Activated CD4-positive, alpha-beta T cell treated with anti-CD3 and anti-CD28 coated beads, Interleukin-2, amount 10 ng/mL, durations not matched to agents 7 days and 5 days (primary cell): ENCODE data around the gene CIC. TPM values are rescaled to one million over a fixed set of nuclear protein-coding genes. Genes with fewer than 3 reads are reported as not detected.
A peak's percentile ranks its signal among the peaks of the same experiment; 100 is the strongest.

ENCODE experiments used
- CTCF ChIA-PET: fragments of 350-600 bp; sonication (Branson Sonifier 250); formaldehyde crosslinking; loops from one replicate; lab custom pipeline; 2021; ENCODE audit warnings: antibody characterized with exemption; lab: Charles Lee
- POLR2A ChIA-PET: fragments of 350-600 bp; sonication (Branson Sonifier 250); formaldehyde crosslinking; loops from one replicate; lab custom pipeline; 2021; ENCODE audit warnings: antibody characterized with exemption; lab: Charles Lee
- DNase-seq: peaks from one replicate; pipeline ENCODE4 v3.0.0-alpha.2; 2020
- H3K27ac Mint-ChIP-seq: one replicate; pipeline ENCODE4 v1.8.0; 2021; ENCODE audit warnings: mild to moderate bottlenecking, moderate library complexity, mixed read lengths
- H3K27me3 Mint-ChIP-seq: one replicate; pipeline ENCODE4 v1.8.0; 2021; ENCODE audit warnings: mixed read lengths
- H3K36me3 Mint-ChIP-seq: one replicate; pipeline ENCODE4 v1.8.0; 2021; ENCODE audit warnings: low read depth, mixed read lengths
- H3K4me1 Mint-ChIP-seq: one replicate; pipeline ENCODE4 v1.8.0; 2021; ENCODE audit warnings: mixed read lengths
- H3K4me3 Mint-ChIP-seq: one replicate; pipeline ENCODE4 v1.8.0; 2021; ENCODE audit warnings: mild to moderate bottlenecking, moderate library complexity, mixed read lengths
- H3K9me3 Mint-ChIP-seq: one replicate; pipeline ENCODE4 v1.8.0; 2021; ENCODE audit warnings: mixed read lengths
- total RNA-seq, 2 experiments: library from RNA; stranded (reverse); gene quantifications; one replicate each; pipeline ENCODE4 v1.2.3, GENCODE V29; 2021

The CIC gene
- total RNA-seq, 2 experiments from 2014 or later, result 69.3 to 81.0 TPM

- Mint-ChIP-seq H3K36me3 (peaks cover 12% of the 10 kb centered on the region), H3K4me1 (peaks cover 46% of the 10 kb centered on the region), H3K27me3 (no peaks in the 10 kb centered on the region), H3K4me3 (no peak overlapping the region), H3K9me3 (no peaks in the 10 kb centered on the region), H3K27ac (no peak overlapping the region)
- DNase-seq, result peak; percentile 97
- ChIA-PET CTCF (interaction anchor here (1.7 kb wide), 1 partner anchor 13 kb away, joined by 6 read pairs; no protein-coding TSS in a partner anchor), POLR2A (interaction anchor here (0.9 kb wide), 1 partner anchor 371 kb away, joined by 5 read pairs; no protein-coding TSS in a partner anchor)
Measured at GRCh38 chr19:42283188-42284065, 14.4 kb downstream of the CIC start.

DNA sequence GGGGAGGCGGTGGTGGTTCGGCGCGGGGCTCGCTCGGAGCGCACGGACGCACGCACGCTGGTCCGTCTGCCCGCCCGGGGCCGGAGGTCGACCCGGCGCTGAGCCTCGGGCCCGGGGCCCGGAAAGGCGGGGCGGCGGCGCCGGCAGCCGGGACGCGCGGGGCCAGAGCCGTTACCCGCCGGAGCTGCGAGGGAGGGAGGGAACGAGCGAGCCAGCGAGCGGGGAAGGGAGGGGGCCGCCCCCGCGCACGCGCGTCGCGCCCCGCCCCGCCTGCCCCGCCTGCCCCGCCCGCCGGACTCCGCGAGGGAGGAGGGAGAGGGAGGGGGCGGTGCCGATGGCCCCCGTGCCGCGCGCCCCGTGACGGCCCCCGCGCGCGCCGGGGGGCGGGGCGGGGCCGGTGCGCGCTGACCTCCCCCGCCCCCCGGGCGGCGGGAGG lies 15.0 kb downstream of the CIC start:
- no peaks in the 10 kb centered on the region for H3K9me3 Mint-ChIP-seq
- H3K27ac Mint-ChIP-seq, result no peak overlapping the region
- ChIA-PET POLR2A (interaction anchor here (0.8 kb wide), 1 partner anchor 42 kb away, joined by 4 read pairs; the partner anchor contains the start of gene GSK3A), CTCF (no interaction called here)
- H3K36me3 Mint-ChIP-seq, result peaks cover 12% of the 10 kb centered on the region
- peak; percentile 83 for DNase-seq
- H3K4me1 Mint-ChIP-seq, result peaks cover 39% of the 10 kb centered on the region
- no peak overlapping the region for H3K4me3 Mint-ChIP-seq
- H3K27me3 Mint-ChIP-seq, result no peaks in the 10 kb centered on the region

GRCh38 chr19:42284591-42285341 lies 15.7 kb downstream of the CIC start:
- H3K4me3 Mint-ChIP-seq, result peak overlapping the region; percentile 86
- ChIA-PET POLR2A (interaction anchor here (0.6 to 0.8 kb wide), 2 partner anchors 42 to 150 kb away, joined by 4 to 6 read pairs; partner anchors contain the start of gene GSK3A), CTCF (no interaction called here)
- peaks cover 10% of the 10 kb centered on the region for H3K36me3 Mint-ChIP-seq
- H3K9me3 Mint-ChIP-seq, result no peaks in the 10 kb centered on the region
- peak overlapping the region; percentile 89 for H3K27ac Mint-ChIP-seq
- H3K27me3 Mint-ChIP-seq, result no peaks in the 10 kb centered on the region
- H3K4me1 Mint-ChIP-seq, result peaks cover 33% of the 10 kb centered on the region
- peak; percentile 27 for DNase-seq

DNA sequence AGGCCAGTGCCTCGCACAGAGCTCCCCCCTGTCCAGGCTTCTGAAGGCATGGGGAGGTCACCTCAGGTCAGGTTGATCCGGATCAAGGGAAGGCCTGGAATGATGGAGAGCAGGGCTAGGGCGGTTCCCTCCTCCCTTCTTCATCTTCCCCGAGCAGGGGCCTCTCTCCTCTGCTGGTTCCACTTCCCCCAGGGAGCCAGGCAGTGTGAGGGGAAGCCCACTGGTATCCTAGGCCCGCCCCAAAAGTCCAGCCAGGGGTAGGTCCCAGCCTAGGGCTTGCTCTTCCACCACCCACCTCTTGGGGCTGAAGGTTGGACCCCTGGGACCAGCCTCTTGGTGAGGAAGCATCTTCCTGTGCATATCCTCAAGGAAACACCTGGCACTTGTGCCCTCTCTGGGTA lies 16.5 kb downstream of the CIC start:
- peak overlapping the region; percentile 86 for H3K4me3 Mint-ChIP-seq
- peaks cover 10% of the 10 kb centered on the region for H3K36me3 Mint-ChIP-seq
- no peak for DNase-seq
- POLR2A ChIA-PET, result interaction anchor here (0.6 kb wide), 1 partner anchor 150 kb away, joined by 6 read pairs; no protein-coding TSS in a partner anchor
- H3K4me1 Mint-ChIP-seq, result peaks cover 33% of the 10 kb centered on the region
- CTCF ChIA-PET, result no interaction called here
- H3K27me3 Mint-ChIP-seq, result no peaks in the 10 kb centered on the region
- H3K9me3 Mint-ChIP-seq, result no peaks in the 10 kb centered on the region
- H3K27ac Mint-ChIP-seq, result peak overlapping the region; percentile 89

DNA sequence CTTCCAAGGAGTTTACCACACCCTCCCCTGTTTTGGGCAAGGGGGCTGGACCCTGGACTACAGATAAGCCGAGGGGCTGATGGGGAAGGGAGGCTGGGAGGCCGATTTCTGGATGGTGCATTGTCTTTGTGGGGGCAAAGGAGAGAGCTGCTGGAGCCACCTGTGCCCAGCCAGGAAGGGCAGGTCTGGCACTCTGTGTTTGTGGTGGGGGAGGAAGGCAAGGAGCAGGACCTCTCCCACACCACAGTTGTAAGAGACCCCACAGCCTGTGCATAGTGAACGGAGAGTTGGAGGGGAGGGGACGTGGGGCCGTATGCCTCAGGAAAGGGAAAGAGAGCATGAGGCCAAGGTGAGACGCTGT lies 16.9 kb downstream of the CIC start:
- H3K36me3 Mint-ChIP-seq, result peaks cover 10% of the 10 kb centered on the region
- ChIA-PET POLR2A (no interaction called here), CTCF (no interaction called here)
- DNase-seq, result no peak
- H3K4me3 Mint-ChIP-seq, result peak overlapping the region; percentile 9
- H3K27ac Mint-ChIP-seq, result peak overlapping the region; percentile 68
- no peaks in the 10 kb centered on the region for H3K9me3 Mint-ChIP-seq
- peaks cover 33% of the 10 kb centered on the region for H3K4me1 Mint-ChIP-seq
- no peaks in the 10 kb centered on the region for H3K27me3 Mint-ChIP-seq

DNA sequence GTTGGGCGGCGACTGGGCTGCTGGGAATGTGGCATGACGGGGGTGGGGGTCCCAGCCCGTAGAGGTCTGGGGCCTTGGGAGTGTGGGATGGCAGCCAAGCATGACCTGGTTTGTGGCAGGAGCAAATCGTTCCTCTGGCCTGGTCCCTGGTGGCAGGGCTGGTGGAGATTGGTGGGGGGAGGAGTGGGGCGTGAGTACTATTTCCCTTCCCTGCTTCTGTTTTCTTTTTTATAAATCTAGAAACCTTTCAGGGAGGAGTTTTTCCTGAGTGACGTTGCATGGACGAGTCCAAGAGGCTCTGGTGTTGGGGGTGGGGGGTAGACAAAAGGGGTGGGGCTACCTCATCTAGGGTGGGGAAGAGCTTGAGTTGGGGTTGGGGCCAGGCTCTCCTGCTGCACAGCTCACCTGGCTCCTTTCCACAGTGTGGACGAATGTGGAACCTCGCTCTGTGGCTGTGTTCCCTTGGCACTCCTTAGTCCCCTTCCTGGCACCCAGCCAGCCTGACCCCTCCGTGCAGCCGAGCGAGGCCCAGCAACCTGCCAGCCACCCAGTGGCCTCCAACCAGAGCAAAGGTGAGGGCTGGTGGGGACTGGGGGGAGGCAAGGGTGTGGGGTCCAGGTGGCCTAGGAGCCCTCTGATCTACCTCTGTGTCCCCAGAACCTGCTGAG lies 17.4 kb downstream of the CIC start:
- Mint-ChIP-seq H3K4me3 (no peak overlapping the region), H3K4me1 (peaks cover 34% of the 10 kb centered on the region), H3K36me3 (peaks cover 11% of the 10 kb centered on the region), H3K27ac (peak overlapping the region; percentile 68), H3K9me3 (no peaks in the 10 kb centered on the region), H3K27me3 (no peaks in the 10 kb centered on the region)
- ChIA-PET POLR2A (no interaction called here), CTCF (interaction anchor here (1.6 kb wide), 1 partner anchor 11 kb away, joined by 4 read pairs; no protein-coding TSS in a partner anchor)
- no peak for DNase-seq

DNA sequence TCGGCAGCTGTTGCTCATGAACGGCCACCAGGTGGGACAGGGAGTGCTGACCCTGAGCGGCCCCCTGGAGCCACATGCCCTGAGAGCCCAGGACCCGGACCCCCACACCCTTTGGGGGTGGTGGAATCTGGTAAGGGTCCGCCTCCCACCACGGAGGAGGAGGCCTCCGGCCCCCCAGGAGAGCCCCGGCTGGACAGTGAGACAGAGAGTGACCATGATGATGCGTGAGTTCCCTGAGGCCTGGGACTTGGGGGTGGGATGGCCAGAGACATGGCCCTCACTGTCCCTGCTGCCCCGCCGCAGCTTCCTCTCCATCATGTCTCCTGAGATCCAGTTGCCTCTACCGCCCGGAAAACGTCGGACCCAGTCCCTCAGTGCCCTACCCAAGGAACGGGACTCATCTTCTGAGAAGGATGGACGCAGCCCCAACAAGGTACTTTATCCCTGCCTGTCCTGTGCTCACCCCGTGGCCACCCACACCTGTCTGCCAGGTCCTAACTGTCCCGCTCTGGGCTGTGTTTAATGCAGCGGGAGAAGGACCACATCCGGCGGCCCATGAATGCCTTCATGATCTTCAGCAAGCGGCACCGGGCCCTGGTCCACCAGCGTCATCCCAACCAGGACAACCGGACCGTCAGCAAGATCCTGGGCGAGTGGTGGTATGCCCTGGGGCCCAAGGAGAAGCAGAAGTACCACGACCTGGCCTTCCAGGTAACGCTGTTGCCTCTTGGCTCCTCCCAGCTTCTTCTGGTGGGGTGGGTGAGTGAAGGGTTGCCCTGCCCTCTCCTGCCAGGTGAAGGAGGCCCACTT lies 18.2 kb downstream of the CIC start:
- H3K36me3 Mint-ChIP-seq, result peaks cover 17% of the 10 kb centered on the region
- H3K27ac Mint-ChIP-seq, result no peak overlapping the region
- no peaks in the 10 kb centered on the region for H3K27me3 Mint-ChIP-seq
- H3K9me3 Mint-ChIP-seq, result no peaks in the 10 kb centered on the region
- H3K4me1 Mint-ChIP-seq, result peaks cover 34% of the 10 kb centered on the region
- no peak for DNase-seq
- no peak overlapping the region for H3K4me3 Mint-ChIP-seq
- CTCF ChIA-PET, result interaction anchor here (1.6 kb wide), 1 partner anchor 11 kb away, joined by 4 read pairs; no protein-coding TSS in a partner anchor
- POLR2A ChIA-PET, result no interaction called here

GRCh38 chr19:42287827-42288107 lies 18.7 kb downstream of the CIC start:
- Mint-ChIP-seq H3K27me3 (no peaks in the 10 kb centered on the region), H3K4me1 (peaks cover 30% of the 10 kb centered on the region), H3K9me3 (no peaks in the 10 kb centered on the region), H3K27ac (no peak overlapping the region), H3K4me3 (no peak overlapping the region), H3K36me3 (peaks cover 20% of the 10 kb centered on the region)
- ChIA-PET POLR2A (no interaction called here), CTCF (interaction anchor here (1.6 kb wide), 1 partner anchor 10 kb away, joined by 4 read pairs; no protein-coding TSS in a partner anchor)
- DNase-seq, result no peak

GRCh38 chr19:42288387-42288786 lies 19.3 kb downstream of the CIC start:
- H3K36me3 Mint-ChIP-seq, result peaks cover 22% of the 10 kb centered on the region
- no peaks in the 10 kb centered on the region for H3K9me3 Mint-ChIP-seq
- no peak overlapping the region for H3K4me3 Mint-ChIP-seq
- H3K27ac Mint-ChIP-seq, result no peak overlapping the region
- H3K27me3 Mint-ChIP-seq, result no peaks in the 10 kb centered on the region
- ChIA-PET POLR2A (no interaction called here), CTCF (interaction anchor here (0.7 to 1.6 kb wide), 2 partner anchors 9 to 10 kb away, joined by 4 read pairs; no protein-coding TSS in a partner anchor)
- peaks cover 32% of the 10 kb centered on the region for H3K4me1 Mint-ChIP-seq
- DNase-seq, result no peak

DNA sequence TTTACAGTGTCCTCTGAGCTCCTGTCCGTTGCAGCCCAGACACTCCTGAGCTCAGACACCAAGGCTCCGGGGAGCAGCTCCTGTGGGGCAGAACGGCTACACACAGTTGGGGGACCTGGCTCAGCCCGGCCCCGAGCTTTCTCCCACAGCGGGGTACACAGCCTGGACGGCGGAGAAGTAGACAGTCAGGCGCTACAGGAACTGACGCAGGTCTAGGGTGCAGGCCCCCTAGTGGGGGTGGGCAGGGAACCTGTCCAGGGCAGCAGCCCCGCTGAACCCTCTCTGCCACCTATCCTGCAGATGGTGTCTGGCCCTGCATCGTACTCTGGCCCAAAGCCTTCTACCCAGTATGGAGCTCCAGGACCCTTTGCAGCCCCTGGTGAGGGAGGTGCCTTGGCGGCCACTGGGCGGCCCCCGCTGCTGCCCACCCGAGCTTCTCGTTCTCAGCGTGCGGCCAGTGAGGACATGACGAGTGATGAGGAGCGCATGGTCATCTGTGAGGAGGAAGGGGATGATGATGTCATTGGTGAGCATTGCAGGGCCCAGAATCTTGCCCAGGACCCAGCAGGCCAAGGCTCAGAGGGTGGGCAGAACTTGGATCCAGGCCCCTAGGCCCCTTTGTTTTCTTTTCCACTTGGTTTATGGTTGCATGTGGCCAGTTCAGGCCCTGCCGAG lies 20.0 kb downstream of the CIC start:
- Mint-ChIP-seq H3K4me1 (peaks cover 32% of the 10 kb centered on the region), H3K36me3 (peaks cover 27% of the 10 kb centered on the region), H3K9me3 (no peaks in the 10 kb centered on the region), H3K27me3 (no peaks in the 10 kb centered on the region), H3K4me3 (no peak overlapping the region), H3K27ac (no peak overlapping the region)
- ChIA-PET CTCF (interaction anchor here (0.7 to 1.8 kb wide), 2 partner anchors 9 to 15 kb away, joined by 4 to 5 read pairs; no protein-coding TSS in a partner anchor), POLR2A (no interaction called here)
- no peak for DNase-seq

GRCh38 chr19:42289556-42290041 lies 20.5 kb downstream of the CIC start:
- DNase-seq, result no peak
- Mint-ChIP-seq H3K9me3 (no peaks in the 10 kb centered on the region), H3K36me3 (peaks cover 29% of the 10 kb centered on the region), H3K27me3 (no peaks in the 10 kb centered on the region), H3K4me1 (peaks cover 32% of the 10 kb centered on the region), H3K4me3 (no peak overlapping the region), H3K27ac (no peak overlapping the region)
- ChIA-PET CTCF (interaction anchor here (1.1 to 1.8 kb wide), 2 partner anchors 10 to 14 kb away, joined by 5 read pairs; no protein-coding TSS in a partner anchor), POLR2A (no interaction called here)
